Adrenal gland (tissue), 5 donors: ENCODE data around the gene SARNP.

Source experiments
- CTCF ChIP-seq, 6 experiments: fragments of 450-650 bp in 4 of 6; fragments of 200-600 bp in 2 of 6; sonication (generic) in 1 of 6; IDR thresholded peaks; 1 replicate in 5 of 6; 2 replicates in 1 of 6; pipeline versions ENCODE4 v1.5.1 to v1.8.0; 2016 to 2021; ENCODE audit warnings: antibody characterized with exemption in 6 of 6, mild to moderate bottlenecking in 2 of 6, moderate library complexity in 1 of 6
- POLR2A ChIP-seq, 2 donors: fragments of 450-650 bp; IDR thresholded peaks; one replicate each; pipeline ENCODE4 v1.6.1; 2017; ENCODE audit warnings: antibody characterized with exemption in 2 of 2, mild to moderate bottlenecking in 2 of 2, moderate library complexity in 1 of 2
- donor health status: DM: no; HTN: no; CAD: no.

GRCh38 chr12:55822228-55822627 is 4.7 kb upstream of the SARNP start:
- no peak for TF ChIP-seq CTCF (IDR thresholded peaks at IDR 0.05)
- no peak for TF ChIP-seq POLR2A (IDR thresholded peaks at IDR 0.05)
